CD4-positive, alpha-beta T cell treated with Interleukin-21 for 1 hour (primary cell): ENCODE results near the gene SOX10.
"Not testable (repeated sequence)": the region's sequence is repeated elsewhere in the genome, so short reads cannot be mapped to it uniquely, and the experiment has no call there.

Experiments used
- DNase-seq: peaks from one replicate; pipeline ENCODE4 v3.0.0-alpha.2; 2020

The SOX10 gene

DNA sequence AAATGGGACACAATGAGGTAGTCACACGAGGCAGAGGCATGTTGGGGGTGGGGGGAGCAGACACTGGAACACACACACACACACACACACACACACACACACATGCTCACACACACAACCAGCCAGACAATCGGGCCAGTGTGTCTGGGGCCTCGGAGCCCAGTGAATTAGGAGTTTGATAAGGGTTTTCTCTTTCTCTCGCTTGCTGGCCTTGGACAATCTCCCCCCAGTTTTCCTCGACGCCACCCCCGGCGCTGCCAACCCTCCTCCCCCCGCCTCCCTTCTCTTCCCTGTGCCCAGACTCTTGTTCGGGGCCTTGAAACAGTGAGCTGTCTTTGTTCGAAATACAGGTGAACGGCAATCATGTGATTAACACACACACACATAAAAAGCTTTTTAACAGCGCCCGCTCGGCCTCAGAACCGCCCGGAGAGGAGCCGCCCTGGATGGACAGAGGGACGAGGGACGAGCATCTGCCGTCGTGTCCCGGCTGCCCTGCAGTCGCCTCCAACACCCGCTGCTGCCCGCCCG lies 1.5 kb upstream of the SOX10 start:
- DNase-seq = no peak

DNA sequence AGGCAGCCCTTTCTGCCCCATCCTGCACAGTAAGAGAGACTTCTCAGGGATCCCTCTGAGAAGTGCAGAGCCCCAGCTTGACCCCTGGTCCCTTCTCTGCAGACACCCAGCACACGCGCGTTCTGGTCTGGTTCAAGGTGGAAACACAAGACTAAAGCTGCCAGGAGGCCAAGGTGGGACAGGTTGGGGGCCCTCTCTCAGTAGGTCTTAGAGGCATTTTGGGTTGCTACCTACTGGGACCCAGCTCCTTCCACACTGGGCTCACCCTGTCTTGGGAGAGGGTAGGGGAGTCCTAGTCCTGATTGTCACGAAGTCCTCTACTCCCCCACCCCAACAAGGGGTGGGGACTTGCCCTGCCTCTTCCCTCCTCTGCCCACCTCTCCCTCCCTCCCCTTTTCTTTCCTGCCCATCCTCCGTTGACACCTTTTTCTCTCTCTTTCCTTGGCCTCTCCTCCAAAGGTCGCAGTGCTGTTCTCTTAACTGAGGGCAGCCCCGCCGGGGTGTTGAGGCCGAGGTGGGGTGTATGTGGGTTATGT lies 763 bp upstream of the SOX10 start:
- DNase-seq = no peak

DNA sequence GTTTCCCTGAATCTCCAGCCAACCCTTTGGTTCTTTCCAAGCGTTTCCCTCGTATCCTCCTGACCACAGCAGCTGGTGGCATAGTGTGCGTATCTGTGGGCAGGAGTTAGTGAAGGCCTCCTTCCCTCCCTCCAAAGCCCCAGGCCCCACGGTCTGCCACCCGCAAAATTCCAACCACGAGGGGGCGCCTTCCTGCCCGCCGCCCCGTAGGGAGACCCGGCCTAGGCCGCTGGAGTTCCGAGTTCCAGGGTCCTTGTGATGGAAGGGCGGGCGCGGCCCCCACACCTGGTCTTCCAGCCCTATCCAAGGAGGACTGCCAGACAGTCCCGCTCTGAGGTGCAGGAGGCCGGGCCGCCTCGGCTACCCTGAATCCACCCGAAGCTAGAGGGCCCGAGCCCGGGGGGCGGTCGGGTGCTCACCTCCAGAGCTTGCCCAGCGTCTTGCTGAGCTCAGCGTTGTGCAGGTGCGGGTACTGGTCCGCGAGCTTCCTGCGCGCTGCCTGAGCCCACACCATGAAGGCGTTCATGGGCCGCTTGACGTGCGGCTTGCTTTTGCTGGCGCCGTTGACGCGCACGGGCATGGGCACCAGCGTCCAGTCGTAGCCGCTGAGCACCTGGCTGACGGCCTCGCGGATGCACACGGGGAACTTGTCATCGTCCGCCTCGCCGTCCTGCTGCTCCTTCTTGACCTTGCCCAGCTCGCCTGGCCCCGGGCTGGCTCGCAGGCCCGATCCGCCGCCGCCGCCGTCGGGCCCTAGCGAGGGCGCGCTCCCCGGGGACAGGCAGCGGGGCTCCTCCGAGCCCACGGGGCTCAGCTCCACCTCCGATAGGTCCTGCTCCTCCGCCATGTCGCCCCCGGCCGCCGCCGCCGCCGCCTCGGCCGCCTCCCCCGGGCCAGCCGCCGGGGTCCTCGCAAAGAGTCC lies 1.2 kb downstream of the SOX10 start:
- DNase-seq = no peak

DNA sequence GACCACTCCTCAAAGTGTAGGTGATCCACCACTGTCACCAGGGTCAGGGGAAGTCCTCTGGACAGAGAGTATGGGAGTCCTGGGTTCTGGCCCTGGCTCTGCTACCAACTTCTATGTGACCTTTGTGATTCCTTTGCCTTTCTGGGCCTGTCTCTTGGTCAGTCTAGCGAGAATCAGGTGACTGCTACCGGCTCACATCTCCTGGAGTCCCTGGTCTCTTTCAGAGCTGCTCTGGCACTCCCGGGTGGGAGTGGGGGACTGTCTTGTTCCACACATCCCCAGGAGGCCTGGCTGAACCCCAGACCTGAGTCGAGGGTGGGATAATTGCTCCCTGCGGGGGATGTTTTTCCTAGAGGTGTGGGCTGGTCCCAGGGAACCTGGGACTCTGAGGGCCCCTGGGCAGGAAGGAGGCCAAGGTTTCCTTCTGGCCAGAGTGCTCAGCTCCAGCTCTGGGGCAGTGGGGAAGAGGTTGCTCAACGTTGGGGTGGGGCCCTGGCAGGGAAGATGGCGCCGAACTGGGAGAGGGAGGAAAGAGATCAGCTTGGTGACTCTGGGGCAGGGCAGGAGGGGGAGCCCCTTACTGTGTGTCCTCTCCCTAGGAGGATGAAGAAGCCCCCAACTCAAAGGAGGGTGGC lies 2.1 kb downstream of the SOX10 start:
- DNase-seq = no peak

DNA sequence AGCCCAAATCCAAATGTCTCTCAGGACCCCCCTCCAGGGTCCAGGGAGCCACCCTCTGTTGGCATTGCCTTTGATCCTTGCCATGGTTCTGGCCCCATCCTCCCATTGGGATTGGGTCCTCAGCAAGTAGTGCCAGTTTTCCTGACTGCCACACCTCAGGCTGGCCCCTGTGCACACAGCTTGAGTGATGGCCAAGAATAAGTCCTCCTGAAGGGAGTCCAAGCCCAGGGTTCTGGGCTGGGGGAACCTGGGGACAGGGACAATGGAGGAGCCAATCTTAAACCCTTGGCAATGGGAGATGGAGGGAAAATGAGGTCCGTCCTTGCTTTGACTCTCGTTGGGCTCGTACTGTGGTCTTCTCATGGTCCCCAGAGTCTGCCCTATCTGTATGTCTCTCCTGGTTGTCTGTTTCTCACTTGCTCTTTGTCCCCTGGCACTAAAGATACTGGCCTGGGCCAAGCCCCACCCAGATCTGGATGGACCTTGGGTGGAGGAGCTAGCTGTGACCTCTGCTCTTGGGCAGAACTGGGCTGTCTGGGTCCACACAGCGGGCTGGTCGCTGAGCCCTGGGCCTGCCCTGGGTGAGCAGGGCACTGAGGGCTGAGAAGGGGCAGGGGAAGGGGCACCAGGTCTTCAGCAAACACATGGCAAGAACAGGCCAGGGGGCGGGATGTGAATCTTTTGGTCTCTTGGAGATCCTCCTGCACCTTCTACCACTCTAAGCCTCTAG lies 2.9 kb downstream of the SOX10 start:
- DNase-seq = no peak

DNA sequence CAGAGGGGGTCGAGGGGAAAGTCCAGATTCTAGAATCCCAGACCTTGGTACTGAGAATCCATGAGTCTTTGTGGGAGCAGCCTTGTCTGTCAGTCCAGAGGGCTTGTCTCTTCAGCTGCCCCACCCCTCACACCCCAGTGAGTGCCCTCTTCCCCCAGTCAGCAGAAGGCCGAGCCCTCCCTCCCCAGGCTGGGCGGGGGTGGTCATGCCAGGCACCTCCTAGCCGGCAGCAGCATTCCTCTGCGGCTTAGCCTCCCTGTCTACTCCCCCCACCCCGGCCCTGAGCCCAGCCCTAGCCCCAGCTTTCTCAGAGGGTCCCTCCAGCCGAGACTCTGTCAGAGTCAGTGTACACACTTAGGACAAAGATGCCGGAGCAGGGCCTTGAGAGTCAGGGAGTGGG lies 4.6 kb downstream of the SOX10 start:
- DNase-seq = no peak

DNA sequence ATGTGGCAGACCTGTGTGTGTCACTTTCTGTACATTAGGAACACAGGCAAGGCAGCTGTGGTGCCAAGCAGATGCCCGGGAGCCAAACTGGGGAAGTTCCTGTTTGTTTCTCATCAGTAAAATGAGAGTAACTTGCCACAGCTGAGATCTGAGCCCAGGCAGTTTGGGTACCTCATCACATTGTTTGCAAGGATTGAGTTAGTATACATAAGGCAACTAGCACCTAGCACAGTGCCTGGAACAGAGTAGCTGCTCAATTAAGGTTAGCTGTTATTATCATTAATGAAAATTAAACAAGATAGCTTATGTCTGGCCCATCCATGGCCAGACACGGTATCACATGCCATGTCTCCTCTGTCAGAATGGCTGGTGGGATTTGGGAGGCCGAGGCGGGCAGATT lies 7.8 kb downstream of the SOX10 start:
- no peak for DNase-seq

DNA sequence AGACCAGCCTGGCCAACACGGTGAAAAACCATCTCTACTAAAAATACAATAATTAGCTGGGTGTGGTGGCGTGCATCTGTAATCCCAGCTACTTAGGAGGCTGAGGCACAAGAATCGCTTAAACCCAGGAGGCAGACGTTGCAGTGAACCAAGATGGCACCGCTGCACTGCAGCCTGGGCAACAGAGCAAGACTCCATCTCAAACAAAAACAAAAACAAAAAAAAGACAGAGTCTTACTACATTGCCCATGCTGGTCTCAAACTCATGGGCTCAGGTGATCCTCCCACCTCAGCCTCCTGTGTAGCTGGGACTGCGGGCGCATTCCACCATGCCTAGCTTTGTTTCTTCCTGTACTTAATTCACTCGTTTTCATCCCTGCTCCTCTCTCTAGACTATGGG lies 8.3 kb downstream of the SOX10 start:
- not testable (repeated sequence) for DNase-seq

DNA sequence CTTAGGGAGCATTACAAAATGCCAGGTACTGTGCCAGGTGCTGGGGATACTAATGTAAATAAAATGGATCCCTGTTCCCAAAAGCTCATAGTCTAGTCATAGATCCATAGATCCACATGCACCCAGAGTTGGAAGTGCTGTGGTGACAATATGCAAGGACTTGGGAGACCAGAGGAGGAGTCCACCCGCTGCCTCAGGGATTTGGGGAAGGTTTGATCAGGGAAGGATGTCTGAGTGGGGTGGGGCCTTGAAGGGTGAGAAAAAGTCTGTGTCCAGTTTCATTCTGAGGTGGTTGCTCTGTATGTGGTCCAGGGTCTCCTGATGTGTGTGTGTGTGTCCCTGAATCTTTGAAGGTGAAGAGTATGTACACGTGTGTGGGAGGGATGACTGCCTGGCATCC lies 9.2 kb downstream of the SOX10 start:
- no peak for DNase-seq

DNA sequence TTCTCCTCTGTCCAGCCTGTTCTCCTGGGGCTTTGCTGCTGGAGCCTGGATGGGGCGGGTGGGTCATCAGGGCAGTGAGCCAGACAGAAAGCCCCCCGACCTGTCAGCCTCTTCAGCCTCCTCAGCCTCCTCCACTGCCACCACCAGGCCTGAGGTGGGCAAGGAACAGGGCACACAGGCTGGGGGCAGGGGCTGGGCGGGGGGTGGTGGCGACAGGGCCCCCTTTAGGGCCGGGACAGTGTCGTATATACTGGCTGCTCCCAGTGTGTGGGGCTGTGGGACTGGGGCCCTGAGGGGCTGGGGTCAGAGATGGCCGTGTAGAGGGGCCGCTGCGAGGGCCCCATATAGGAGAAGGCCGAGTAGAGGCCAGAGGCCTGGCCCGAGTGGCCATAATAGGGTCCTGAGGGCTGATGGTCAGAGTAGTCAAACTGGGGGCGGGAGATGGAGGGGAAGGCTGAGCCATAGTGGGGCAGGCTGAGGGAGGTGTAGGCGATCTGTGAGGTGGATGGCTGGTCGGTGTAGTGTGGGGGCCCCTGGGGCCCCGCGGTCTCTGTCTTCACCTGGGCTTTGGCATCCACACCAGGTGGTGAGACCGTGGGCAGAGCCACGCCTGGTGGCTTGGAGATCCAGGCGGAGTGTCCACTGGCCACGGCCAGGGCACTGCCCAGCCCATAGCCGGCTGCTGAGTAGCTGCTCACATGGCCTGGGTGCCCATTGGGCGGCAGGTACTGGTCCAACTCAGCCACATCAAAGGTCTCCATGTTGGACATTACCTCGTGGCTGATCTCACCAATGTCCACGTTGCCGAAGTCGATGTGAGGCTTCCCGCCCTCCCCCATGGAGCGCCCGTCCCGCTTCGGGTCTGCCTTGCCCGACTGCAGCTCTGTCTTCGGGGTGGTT lies 10.8 kb downstream of the SOX10 start:
- no peak for DNase-seq

DNA sequence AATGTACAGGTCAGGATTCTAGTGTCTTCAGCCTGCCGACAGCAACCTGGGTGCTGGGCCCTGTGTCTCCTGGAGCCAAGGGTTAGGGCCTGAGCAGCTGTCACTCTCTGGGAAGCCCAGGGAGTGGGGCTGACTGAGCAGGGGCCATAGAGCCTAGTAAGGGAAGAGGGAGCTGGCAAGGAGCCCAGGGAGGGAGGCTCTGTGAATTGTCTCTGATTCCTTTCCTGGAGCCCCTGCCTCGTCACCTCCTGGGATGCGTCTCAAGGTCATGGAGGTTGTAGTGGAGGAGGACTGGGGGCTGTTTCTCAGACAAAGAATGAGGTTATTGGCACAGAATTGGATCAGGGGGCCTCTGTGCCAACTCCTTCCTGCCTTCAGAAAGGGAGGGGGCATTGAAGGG lies 11.8 kb downstream of the SOX10 start:
- no peak for DNase-seq

DNA sequence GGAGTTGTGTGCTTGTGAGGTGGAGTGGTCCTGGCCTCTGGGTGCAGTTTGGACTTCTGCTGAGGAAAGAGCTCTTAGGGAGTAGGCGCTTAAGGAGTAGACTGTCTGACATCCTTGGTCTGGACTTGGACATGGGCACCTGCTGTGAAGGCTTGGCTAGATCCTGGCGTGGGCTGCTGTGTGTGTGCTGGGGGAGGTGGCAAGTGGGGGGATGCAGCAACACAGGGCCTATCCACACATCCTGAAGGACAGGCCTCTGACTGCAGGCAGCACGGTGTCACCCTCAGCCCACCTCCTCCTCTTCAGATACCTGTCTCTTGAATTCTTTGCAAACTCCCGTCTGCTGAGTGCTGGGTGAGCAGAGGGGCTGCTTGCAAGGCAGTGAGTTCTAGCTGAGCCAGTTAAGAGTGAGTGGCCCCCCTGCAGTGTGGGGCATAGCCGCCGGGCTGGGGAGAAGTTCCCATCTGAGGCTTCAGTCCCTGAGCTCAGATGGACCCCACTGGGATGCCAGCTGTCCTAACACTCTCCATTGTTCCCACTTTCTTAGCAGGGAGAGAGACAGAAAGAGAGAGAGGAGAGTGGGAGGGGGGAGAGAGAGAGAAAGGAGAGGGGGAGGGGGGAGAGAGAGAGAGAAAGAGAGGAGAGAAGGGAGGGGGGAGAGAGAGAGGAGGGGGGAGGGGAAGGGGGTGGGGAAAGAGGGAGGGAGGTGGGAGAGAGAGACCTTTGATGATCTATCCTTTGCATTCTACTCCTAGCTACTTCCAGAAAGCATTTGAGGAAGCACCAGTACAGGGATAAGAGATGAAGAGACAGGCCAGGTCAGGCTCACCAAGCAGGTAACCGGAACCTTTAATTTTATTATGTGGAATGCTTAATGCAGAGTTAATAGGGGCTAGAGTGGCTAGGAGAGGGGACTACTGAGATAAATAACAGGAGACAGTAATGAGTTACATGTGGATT lies 12.6 kb downstream of the SOX10 start:
- no peak for DNase-seq

DNA sequence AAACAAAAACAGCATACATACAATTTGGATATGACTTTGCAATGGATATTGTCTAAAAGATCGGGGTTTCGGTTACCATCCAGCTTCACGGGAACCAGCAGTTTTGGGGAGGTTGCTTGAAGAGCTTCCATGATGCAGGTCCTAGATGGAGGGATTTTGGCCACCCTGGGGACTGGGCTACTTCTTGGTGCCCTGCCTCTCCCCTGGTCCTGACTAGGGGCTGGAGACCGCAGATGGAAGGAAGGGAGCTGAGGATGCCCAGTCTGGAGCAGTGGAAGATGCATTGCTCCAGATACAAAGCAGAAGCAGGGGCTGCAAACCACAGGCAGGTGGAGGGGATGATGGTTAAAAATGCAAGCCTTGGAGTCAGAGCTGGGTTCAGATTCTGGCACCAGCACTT lies 13.5 kb downstream of the SOX10 start:
- DNase-seq = no peak

DNA sequence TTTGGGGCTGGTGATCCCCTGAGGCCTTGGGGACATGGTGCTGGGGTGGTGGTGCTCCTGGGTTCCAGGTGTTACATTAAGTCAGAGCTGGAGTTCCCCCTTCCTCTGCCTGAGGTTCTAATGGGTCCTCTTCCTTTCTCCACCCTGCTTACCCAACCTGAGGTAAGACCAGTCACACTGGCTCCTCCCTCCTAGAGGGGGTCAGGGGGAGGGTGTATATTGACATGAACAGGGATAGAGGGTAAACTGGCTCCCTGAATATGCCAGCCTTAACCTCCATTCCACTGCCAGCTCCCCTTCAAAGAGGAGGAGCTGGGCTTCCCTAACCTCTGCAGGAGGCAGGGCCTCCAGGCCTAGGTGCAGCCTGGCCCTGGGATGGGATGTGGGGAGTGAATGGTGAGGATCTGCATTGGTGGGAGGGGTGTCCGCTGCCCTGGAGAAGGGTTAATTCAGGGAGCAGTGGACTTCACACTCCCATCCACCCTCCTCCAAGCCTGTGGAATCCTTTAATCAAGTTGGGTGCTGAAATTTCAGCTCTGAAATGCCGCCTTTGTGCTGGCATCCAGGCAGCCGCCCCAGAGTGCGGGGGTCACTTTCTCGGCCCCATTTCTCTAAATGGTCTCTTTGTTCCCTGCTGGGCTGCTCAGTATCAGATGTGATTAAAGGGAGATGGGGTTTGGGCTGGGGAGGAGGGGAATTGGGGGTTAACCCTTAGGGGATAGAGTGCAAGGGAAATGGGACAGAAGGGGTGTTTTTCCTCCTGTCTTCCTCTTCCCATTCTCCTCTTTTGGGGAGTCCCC lies 15.7 kb downstream of the SOX10 start:
- DNase-seq = no peak

DNA sequence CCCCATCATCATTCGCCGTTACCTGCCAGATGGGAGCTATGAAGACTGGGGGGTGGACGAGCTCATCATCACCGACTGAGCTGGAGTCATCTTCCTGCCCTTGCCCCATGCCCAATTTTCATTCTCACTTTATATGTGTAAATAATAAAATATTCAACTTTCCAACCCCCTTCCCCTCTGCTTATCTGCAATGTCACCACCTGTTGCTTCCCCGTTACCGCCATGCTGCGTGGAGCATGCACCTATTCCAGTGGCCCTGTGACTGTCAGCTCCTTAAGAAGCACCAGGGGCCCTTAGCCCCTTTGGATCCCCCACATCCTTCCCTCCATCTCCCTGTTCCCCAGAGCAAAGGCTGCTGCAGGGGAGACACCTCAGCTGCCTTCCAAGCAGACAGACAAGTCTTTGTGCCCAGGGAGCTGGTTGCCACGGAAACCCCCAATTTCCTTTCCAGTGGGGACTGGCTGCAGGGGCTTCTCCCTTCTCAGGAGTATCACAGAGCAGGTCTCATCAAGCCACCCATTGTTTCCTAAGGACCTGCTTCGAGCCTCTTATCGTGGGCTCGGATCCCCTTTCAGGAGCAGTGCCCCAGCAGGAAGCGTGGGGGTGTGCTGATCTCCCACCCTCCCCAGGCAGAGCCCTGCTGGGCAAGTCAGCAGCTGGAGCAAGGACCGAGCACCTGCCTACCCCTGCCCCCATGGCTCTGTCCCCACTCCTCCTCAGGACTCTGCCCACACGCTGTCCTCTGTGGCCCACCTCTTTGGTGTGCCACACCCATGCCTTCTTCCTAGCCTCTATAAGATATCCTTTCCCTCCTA lies 16.5 kb downstream of the SOX10 start:
- no peak for DNase-seq

DNA sequence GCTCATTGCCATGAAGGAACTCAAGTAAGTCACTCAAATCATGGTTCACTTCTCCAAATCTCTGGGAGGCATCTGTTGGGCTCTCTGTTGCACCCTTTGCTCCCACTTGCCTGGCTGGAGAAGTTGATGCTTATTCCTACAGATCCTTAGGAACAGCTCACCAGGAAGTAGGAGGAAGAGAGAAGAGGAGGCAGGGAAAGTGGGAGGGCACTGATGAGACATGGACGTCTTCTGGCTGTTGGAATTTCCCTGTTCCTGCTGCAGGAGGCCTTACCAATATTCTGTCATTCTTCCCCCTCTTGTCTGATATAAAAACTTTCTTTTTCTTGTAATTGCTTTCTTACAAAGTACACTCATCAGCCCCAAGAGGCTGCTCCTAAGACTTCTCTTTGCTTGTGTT lies 17.2 kb downstream of the SOX10 start:
- no peak for DNase-seq

DNA sequence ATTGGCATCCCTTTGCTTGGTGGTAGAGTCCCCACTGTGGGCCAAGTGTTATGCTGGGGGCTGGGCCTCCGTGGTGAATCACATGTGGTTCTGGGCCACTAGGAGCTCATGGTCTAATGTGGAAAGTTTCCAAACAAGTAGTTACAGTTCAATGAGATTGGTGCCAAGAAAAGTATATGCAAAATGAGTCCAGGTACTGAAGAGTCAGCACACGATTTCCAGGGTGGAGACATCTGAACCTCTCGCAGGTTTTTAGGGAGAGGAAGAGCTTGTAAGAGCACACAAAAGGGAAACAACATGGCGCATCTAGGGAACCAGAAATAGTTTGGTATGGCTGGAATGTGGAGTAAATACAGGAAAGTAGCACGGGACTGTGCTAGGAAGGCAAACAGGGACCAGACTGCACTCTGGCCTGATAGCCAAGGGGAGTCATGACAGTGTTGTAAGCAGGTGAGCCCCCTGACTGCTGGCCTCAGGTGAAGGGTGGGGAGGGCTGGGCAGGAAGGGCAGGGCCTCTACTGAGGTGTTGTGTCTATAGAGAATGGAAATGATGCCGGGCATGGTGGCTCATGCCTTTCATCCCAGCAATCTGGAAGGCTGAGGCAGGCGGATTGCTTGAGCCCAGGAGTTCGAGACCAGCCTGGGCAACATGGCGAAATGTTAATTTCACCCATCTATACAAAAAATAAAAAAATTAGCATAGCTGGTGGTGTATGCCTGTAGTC lies 18.3 kb downstream of the SOX10 start:
- DNase-seq = no peak

DNA sequence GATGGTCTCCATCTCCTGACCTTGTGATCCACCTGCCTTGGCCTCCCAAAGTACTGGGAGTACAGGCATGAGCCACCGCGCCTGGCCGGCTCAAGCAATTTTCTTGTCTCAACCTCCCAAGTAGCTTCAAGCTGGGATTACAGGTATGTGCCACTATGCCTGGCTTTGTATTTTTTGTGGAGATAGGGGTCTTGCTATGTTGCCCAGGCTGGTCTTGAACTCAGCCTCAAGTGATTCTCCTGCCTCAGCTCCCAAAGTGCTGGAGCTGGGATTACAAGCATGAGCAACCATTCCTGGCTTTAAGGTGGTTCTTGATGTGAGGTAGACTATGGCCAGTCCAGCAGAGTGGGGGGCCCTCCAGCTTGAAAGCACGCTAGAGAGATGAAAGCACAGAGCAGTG lies 23.3 kb downstream of the SOX10 start:
- DNase-seq = no peak
